Central memory CD8-positive, alpha-beta T cell (primary cell): Measurements from ENCODE around the gene CMIP.
"Not testable (repeated sequence)": the region's sequence is repeated elsewhere in the genome, so short reads cannot be mapped to it uniquely, and the experiment has no call there.

ENCODE experiments used
- ATAC-seq: fragments of 150-1000 bp; cut with Tn5 transposase; replicated peaks from 2 replicates; pipeline ENCODE4 v1.10.0; 2022; ENCODE audit warnings: mild to moderate bottlenecking, moderate FRiP score, moderate number of reproducible peaks; ENCODE audit not compliant: poor library complexity, severe bottlenecking; ENCODE audit errors: extremely low read depth
- DNase-seq, 2 donors: peaks; one replicate each; pipeline ENCODE4 v3.0.0; 2021; ENCODE audit warnings: low spot score in 2 of 2
- H3K27ac Mint-ChIP-seq: one replicate; pipeline ENCODE4 v1.8.0; 2022; ENCODE audit warnings: low read depth, mild to moderate bottlenecking, moderate library complexity, mixed read lengths
- H3K27me3 Mint-ChIP-seq: one replicate; pipeline ENCODE4 v1.8.0; 2022; ENCODE audit warnings: mixed read lengths
- H3K36me3 Mint-ChIP-seq: one replicate; pipeline ENCODE4 v1.8.0; 2022; ENCODE audit warnings: mild to moderate bottlenecking, moderate library complexity, mixed read lengths; ENCODE audit not compliant: insufficient read depth
- H3K4me1 Mint-ChIP-seq: one replicate; pipeline ENCODE4 v1.8.0; 2022; ENCODE audit warnings: mixed read lengths
- H3K4me3 Mint-ChIP-seq: one replicate; pipeline ENCODE4 v1.8.0; 2022; ENCODE audit warnings: mild to moderate bottlenecking, moderate library complexity, mixed read lengths
- H3K9me3 Mint-ChIP-seq: one replicate; pipeline ENCODE4 v1.8.0; 2022; ENCODE audit warnings: mixed read lengths

Gene CMIP

GRCh38 chr16:81518439-81518757 is 73.8 kb downstream of the CMIP start:
- H3K9me3 Mint-ChIP-seq = no peaks in the 10 kb centered on the region
- no peak overlapping the region for H3K4me3 Mint-ChIP-seq
- H3K4me1 Mint-ChIP-seq = peaks cover 63% of the 10 kb centered on the region
- H3K27me3 Mint-ChIP-seq = no peaks in the 10 kb centered on the region
- DNase-seq = no peak
- H3K27ac Mint-ChIP-seq = no peak overlapping the region
- no peak for ATAC-seq
- H3K36me3 Mint-ChIP-seq = peaks cover 37% of the 10 kb centered on the region

GRCh38 chr16:81519301-81520150 is 74.9 kb downstream of the CMIP start:
- DNase-seq = no peak
- Mint-ChIP-seq H3K9me3 (no peaks in the 10 kb centered on the region), H3K27ac (peak overlapping the region; percentile 99), H3K4me3 (peak overlapping the region; percentile 72), H3K36me3 (peaks cover 46% of the 10 kb centered on the region), H3K27me3 (no peaks in the 10 kb centered on the region), H3K4me1 (peaks cover 65% of the 10 kb centered on the region)
- ATAC-seq = no peak

- ATAC-seq (no peak), DNase-seq (no peak)
- Mint-ChIP-seq H3K9me3 (no peaks in the 10 kb centered on the region), H3K4me1 (peaks cover 64% of the 10 kb centered on the region), H3K27ac (peak overlapping the region; percentile 99), H3K27me3 (no peaks in the 10 kb centered on the region), H3K4me3 (peak overlapping the region; percentile 72), H3K36me3 (peaks cover 48% of the 10 kb centered on the region)
These were observed 75.5 kb downstream of the CMIP start for GRCh38 chr16:81520151-81520470.

- no peaks in the 10 kb centered on the region for H3K9me3 Mint-ChIP-seq
- no peak for ATAC-seq
- DNase-seq = no peak
- H3K27ac Mint-ChIP-seq = peak overlapping the region; percentile 99
- peak overlapping the region; percentile 72 for H3K4me3 Mint-ChIP-seq
- no peaks in the 10 kb centered on the region for H3K27me3 Mint-ChIP-seq
- H3K4me1 Mint-ChIP-seq = peaks cover 64% of the 10 kb centered on the region
- peaks cover 48% of the 10 kb centered on the region for H3K36me3 Mint-ChIP-seq
These were observed 76.0 kb downstream of the CMIP start for GRCh38 chr16:81520560-81521135.

DNA sequence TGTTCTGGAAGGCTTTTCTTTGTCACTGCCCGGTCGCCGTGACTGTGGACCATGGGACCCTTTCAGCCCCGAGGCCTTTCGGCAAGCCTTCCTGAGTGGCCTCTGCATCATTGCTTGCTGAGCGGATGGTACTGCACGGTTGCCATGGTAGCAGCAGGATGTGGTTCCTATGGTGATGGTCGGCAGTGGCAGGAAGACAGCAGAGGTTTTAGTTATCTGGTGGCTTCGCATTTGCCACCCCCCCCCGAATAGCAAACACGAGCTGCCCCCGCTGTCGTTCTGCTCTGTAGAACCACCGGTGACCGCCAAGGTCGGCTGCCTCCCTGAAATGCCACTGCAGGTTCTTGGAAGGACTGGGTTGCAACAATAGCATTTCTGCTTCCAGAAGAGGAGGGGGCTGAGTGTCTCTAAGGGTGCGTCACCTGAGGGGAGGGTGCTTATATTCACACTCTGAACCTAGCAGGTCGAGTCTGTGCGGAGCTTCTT is 76.6 kb downstream of the CMIP start:
- Mint-ChIP-seq H3K36me3 (peaks cover 47% of the 10 kb centered on the region), H3K27me3 (no peaks in the 10 kb centered on the region), H3K9me3 (no peaks in the 10 kb centered on the region), H3K27ac (peak overlapping the region; percentile 99), H3K4me3 (peak overlapping the region; percentile 72), H3K4me1 (peaks cover 64% of the 10 kb centered on the region)
- DNase-seq = peak; percentile 77 to 90
- ATAC-seq = peak; percentile 50

DNA sequence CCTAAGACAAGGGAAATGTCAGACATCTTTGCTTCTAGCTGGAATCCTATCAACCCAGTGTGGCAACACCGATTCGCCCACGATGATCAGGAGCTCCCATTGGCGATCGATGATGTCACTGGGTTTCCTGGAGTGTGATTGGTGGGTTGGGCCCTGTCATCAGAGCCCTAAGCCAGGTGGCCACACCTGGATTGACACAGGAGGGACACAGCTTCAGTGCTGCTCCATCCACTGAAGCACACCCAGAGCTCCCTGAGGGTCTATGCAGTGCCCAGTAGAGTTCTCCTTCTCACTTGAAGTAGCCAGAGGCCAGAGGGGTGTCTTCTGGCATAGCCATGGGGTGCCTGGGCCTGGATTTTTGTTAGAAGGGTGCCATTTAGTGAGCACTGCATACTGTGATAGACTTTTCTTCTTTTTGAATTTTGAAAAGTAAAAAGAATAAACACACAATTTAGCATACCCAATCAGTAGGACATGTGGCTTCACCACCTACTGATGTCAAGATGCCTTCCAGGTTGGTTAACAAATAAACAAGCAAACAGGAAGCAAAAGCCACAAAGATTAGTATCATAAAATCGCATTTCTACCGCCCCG is 77.6 kb downstream of the CMIP start:
- DNase-seq (peak; percentile 39 to 65), ATAC-seq (peak; percentile 33)
- peak overlapping the region; percentile 99 for H3K27ac Mint-ChIP-seq
- H3K27me3 Mint-ChIP-seq = no peaks in the 10 kb centered on the region
- H3K9me3 Mint-ChIP-seq = no peaks in the 10 kb centered on the region
- H3K4me3 Mint-ChIP-seq = peak overlapping the region; percentile 72
- H3K36me3 Mint-ChIP-seq = peaks cover 49% of the 10 kb centered on the region
- H3K4me1 Mint-ChIP-seq = peaks cover 70% of the 10 kb centered on the region

DNA sequence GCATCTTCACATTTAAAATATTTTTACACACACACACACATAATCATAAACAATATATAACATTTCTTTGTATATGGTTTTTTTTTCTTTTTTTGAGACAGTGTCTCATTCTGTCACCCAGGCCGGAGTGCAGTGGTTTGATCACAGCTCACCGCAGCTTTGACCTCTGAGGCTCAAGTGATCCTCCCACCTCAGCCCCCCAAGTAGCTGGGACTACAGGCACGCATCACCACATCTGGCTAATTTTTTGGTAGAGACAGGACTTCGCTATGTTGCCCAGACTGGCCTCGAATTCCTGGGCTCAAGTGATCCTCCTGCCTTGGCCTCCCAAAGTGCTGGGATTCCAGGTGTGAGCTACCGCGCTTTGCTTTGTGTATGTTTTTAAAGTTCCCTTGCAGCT is 78.2 kb downstream of the CMIP start:
- ATAC-seq, H3K9me3 Mint-ChIP-seq: not testable (repeated sequence)
- peak overlapping the region; percentile 72 for H3K4me3 Mint-ChIP-seq

DNA sequence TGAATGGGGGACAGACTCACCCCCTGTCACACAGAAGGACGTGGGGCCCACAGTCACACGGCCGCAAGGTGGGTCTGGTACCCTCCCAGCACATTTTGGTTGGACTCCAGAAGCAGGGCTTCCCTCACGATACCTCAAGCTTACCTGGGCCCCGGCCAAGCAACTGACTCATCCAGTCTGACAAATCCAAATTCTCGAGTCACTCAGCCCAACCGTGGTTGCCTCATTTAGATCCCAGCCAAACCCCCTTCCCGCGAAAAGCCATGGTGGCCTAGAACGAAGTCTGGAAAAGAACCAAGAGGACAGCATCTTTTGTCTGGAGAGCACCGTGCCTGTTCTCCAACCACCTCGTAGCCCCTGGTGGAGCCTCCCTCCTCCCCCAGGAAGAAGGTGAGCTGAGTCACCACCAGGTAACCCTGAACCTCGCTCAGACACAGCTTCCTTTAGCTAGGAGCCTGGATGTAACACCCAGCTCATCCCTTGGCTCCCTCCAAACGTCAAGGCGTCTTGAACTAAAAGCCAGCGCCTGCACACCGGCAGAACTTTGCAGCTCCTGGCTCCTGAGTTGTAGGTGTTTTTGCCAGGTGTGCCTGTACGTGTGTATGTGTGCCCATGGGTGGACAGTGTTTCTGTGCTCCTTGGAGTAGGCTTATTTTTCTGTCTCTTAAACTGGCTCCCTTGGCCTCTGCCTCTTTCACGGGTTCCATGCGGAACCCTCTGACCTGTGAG is 78.9 kb downstream of the CMIP start:
- DNase-seq (peak in 1 of 2 donors; percentile 13), ATAC-seq (no peak)
- peak overlapping the region; percentile 72 for H3K4me3 Mint-ChIP-seq
- H3K36me3 Mint-ChIP-seq = peaks cover 46% of the 10 kb centered on the region
- H3K27ac Mint-ChIP-seq = peak overlapping the region; percentile 99
- H3K9me3 Mint-ChIP-seq = no peaks in the 10 kb centered on the region
- peaks cover 80% of the 10 kb centered on the region for H3K4me1 Mint-ChIP-seq
- H3K27me3 Mint-ChIP-seq = no peaks in the 10 kb centered on the region

More for the DNA sequence above, 78.2 kb downstream of the CMIP start:
- peak in 1 of 2 donors; percentile 25 for DNase-seq
- Mint-ChIP-seq H3K36me3 (peaks cover 49% of the 10 kb centered on the region), H3K4me1 (peaks cover 75% of the 10 kb centered on the region), H3K27ac (peak overlapping the region; percentile 99)
- not testable (repeated sequence) for H3K27me3 Mint-ChIP-seq

DNA sequence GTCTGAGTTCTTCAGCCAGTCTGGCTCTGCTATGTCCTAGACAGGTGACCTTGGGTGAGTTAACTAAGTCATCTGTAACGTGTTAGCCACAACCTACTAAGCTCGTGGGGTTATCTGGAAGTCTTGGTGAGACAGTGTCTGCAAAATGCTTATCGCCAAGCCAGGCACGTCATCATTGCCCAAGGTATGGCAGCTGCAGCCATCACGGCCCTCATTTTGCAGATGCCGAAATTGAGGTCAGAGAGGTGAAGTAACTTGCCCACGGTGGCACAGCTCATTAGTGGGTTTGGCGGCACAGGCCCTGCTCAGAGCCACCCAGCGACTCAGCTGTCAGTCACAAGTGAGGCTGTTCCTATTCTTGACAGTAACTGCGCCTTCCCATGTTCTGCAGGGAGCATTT is 79.8 kb downstream of the CMIP start:
- peak overlapping the region; percentile 72 for H3K4me3 Mint-ChIP-seq

GRCh38 chr16:81524885-81525284 is 80.3 kb downstream of the CMIP start:
- peak overlapping the region; percentile 72 for H3K4me3 Mint-ChIP-seq
- H3K27ac Mint-ChIP-seq = peak overlapping the region; percentile 99
- not testable (repeated sequence) for H3K27me3 Mint-ChIP-seq, DNase-seq, H3K9me3 Mint-ChIP-seq, ATAC-seq
- H3K4me1 Mint-ChIP-seq = peaks cover 87% of the 10 kb centered on the region
- H3K36me3 Mint-ChIP-seq = peaks cover 45% of the 10 kb centered on the region

More for the DNA sequence above, 79.8 kb downstream of the CMIP start:
- H3K27me3 Mint-ChIP-seq = no peaks in the 10 kb centered on the region
- peaks cover 47% of the 10 kb centered on the region for H3K36me3 Mint-ChIP-seq
- H3K27ac Mint-ChIP-seq = peak overlapping the region; percentile 99
- ATAC-seq = peak; percentile 68
- peaks cover 87% of the 10 kb centered on the region for H3K4me1 Mint-ChIP-seq
- DNase-seq = peak; percentile 52 to 91
- no peaks in the 10 kb centered on the region for H3K9me3 Mint-ChIP-seq

DNA sequence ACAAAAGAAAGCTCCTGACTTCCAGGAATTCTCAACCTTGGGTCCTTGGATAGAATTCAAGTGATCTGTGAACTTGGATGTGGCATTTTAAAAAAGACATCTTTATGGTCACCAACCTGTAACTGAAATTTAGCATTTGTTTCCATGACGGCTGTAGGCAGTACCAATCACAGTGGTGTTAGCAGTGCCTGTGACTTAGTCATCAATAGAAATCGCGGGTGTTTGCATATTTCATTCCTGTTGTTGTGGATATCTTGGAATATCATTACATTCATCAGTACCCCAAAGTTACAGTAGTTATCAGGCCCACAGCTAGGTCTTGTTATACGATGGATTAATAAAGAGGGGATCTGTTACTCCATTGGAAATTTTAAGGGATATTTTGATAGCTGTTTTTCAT is 81.6 kb downstream of the CMIP start:
- no peak for DNase-seq
- H3K27me3 Mint-ChIP-seq = no peaks in the 10 kb centered on the region
- H3K9me3 Mint-ChIP-seq = no peaks in the 10 kb centered on the region
- peaks cover 81% of the 10 kb centered on the region for H3K4me1 Mint-ChIP-seq
- ATAC-seq = no peak
- peak overlapping the region; percentile 26 for H3K4me3 Mint-ChIP-seq
- peak overlapping the region; percentile 96 for H3K27ac Mint-ChIP-seq
- peaks cover 38% of the 10 kb centered on the region for H3K36me3 Mint-ChIP-seq

GRCh38 chr16:81526935-81527334 is 82.3 kb downstream of the CMIP start:
- no peaks in the 10 kb centered on the region for H3K9me3 Mint-ChIP-seq
- H3K4me1 Mint-ChIP-seq = peaks cover 74% of the 10 kb centered on the region

More at GRCh38 chr16:81526935-81527334, 82.3 kb downstream of the CMIP start:
- DNase-seq (peak in 1 of 2 donors; percentile 44), ATAC-seq (no peak)
- peak overlapping the region; percentile 96 for H3K27ac Mint-ChIP-seq
- peaks cover 31% of the 10 kb centered on the region for H3K36me3 Mint-ChIP-seq
- no peaks in the 10 kb centered on the region for H3K27me3 Mint-ChIP-seq
- peak overlapping the region; percentile 60 for H3K4me3 Mint-ChIP-seq
